H1 (cell line): ENCODE data around the gene MAP7D1. TPM values are rescaled to one million over a fixed set of nuclear protein-coding genes. Genes with fewer than 3 reads are reported as not detected.

Experiments
- CTCF ChIA-PET: fragments of 300-600 bp; sonication (Branson Sonifier 250); formaldehyde crosslinking; loops from one replicate; lab custom pipeline; 2021; ENCODE audit not compliant: partially characterized antibody; lab: Charles Lee
- POLR2A ChIA-PET: fragments of 300-600 bp; sonication (Branson Sonifier 250); formaldehyde crosslinking; loops from one replicate; lab custom pipeline; 2021; ENCODE audit warnings: inconsistent platforms; ENCODE audit not compliant: partially characterized antibody; lab: Charles Lee
- DNase-seq, 2 experiments: peaks; one replicate each; pipeline versions ENCODE4 v3.0.0 to v3.0.0-alpha.2; 2010 to 2022; ENCODE audit warnings: low spot score in 2 of 2, low read depth in 1 of 2, mixed read lengths in 1 of 2
- FAIRE-seq: peaks from 2 replicates; lab custom pipeline; 2011; peaks lifted over from hg19 to GRCh38; lab: Jason Lieb, UNC
- H2AFZ ChIP-seq: 2 replicates; pipeline ENCODE4 v1.8.1; 2012; ENCODE audit warnings: low read length, inconsistent platforms
- H2AK5ac ChIP-seq: 2 replicates; pipeline ENCODE4 v1.6.1; 2013; ENCODE audit warnings: low read depth, low read length
- H2BK120ac ChIP-seq: replicated peaks from 2 replicates; pipeline ENCODE3; 2013; ENCODE audit warnings: low read depth, low read length, inconsistent platforms
- H2BK12ac ChIP-seq: 2 replicates; pipeline ENCODE4 v1.6.1; 2013; ENCODE audit warnings: low read depth, low read length
- H2BK15ac ChIP-seq: 2 replicates; pipeline ENCODE4 v1.6.1; 2013; ENCODE audit warnings: low read length
- H2BK20ac ChIP-seq: 2 replicates; pipeline ENCODE4 v1.6.1; 2013; ENCODE audit warnings: low read length
- H2BK5ac ChIP-seq: 2 replicates; pipeline ENCODE4 v1.6.1; 2013; ENCODE audit warnings: low read depth, low read length
- H3K14ac ChIP-seq: 2 replicates; pipeline ENCODE4 v1.6.1; 2013; ENCODE audit warnings: inconsistent platforms; ENCODE audit not compliant: insufficient read length
- H3K18ac ChIP-seq: 2 replicates; pipeline ENCODE4 v1.6.1; 2013; ENCODE audit warnings: low read length; ENCODE audit errors: extremely low read depth
- H3K23ac ChIP-seq: 2 replicates; pipeline ENCODE4 v1.6.1; 2013; ENCODE audit warnings: inconsistent platforms; ENCODE audit not compliant: insufficient read length
- H3K23me2 ChIP-seq: 2 replicates; pipeline ENCODE4 v1.6.1; 2013; ENCODE audit warnings: low read depth, low read length
- H3K27ac ChIP-seq: 2 replicates; pipeline ENCODE4 v1.6.1; 2011; ENCODE audit warnings: low read depth, low read length, inconsistent platforms
- H3K27me3 ChIP-seq, 4 experiments: replicated peaks in 1 of 4; 1 replicate in 1 of 4; 2 replicates in 3 of 4; pipeline versions ENCODE4 v1.6.1 to v1.8.1; 2011 to 2013; ENCODE audit warnings: low read length in 3 of 4, mild to moderate bottlenecking in 3 of 4, inconsistent platforms in 2 of 4, mixed read lengths in 2 of 4, moderate library complexity in 1 of 4; ENCODE audit not compliant: control insufficient read depth in 3 of 4, insufficient read depth in 3 of 4; ENCODE audit errors: extremely low read depth in 1 of 4
- H3K36me3 ChIP-seq, 4 experiments: 2 replicates each; pipeline versions ENCODE4 v1.6.1 to v1.8.1; 2011 to 2013; ENCODE audit warnings: mild to moderate bottlenecking in 4 of 4, low read length in 3 of 4, moderate library complexity in 2 of 4, control low read depth in 1 of 4, inconsistent platforms in 1 of 4; ENCODE audit not compliant: insufficient read depth in 4 of 4, control insufficient read depth in 2 of 4
- H3K4ac ChIP-seq: replicated peaks from 2 replicates; pipeline ENCODE3; 2013; ENCODE audit warnings: low read length, low read depth, mixed read lengths, inconsistent platforms; ENCODE audit not compliant: insufficient read length
- H3K4me1 ChIP-seq, 4 experiments: replicated peaks in 1 of 4; 1 replicate in 1 of 4; 2 replicates in 3 of 4; pipeline versions ENCODE4 v1.6.1 to v1.8.1; 2011 to 2013; ENCODE audit warnings: low read length in 3 of 4, inconsistent platforms in 2 of 4, mixed read lengths in 1 of 4; ENCODE audit not compliant: insufficient read depth in 4 of 4, control insufficient read depth in 3 of 4
- H3K4me2 ChIP-seq, 2 experiments: 2 replicates each; pipeline versions ENCODE4 v1.6.1 to v1.8.1; 2011 to 2013; ENCODE audit warnings: low read depth in 2 of 2, low read length in 2 of 2, control low read depth in 1 of 2, inconsistent platforms in 1 of 2, mild to moderate bottlenecking in 1 of 2; ENCODE audit not compliant: insufficient read depth in 1 of 2
- H3K4me3 ChIP-seq, 4 experiments: fragments of 200-600, 300-600 bp in 1 of 4; sonication (generic), shearing (Covaris generic), sonication (Bioruptor Twin) in 1 of 4; 2 replicates each; pipeline versions ENCODE4 v1.5.1 to v1.8.1; 2011 to 2016; ENCODE audit warnings: low read length in 4 of 4, low read depth in 3 of 4, control low read depth in 2 of 4, inconsistent platforms in 2 of 4, mild to moderate bottlenecking in 2 of 4, mixed read lengths in 1 of 4, moderate library complexity in 1 of 4; ENCODE audit not compliant: insufficient read depth in 2 of 4; ENCODE audit errors: extremely low read depth in 1 of 4
- H3K56ac ChIP-seq: replicated peaks from 2 replicates; pipeline ENCODE3; 2013; ENCODE audit warnings: low read depth, mild to moderate bottlenecking, mixed read lengths, low read length, inconsistent platforms; ENCODE audit not compliant: insufficient read length
- H3K79me1 ChIP-seq: 2 replicates; pipeline ENCODE4 v1.6.1; 2013; ENCODE audit warnings: low read depth, low read length, control low read depth
- H3K79me2 ChIP-seq, 2 experiments: 2 replicates each; pipeline versions ENCODE4 v1.6.1 to v1.8.1; 2012 to 2013; ENCODE audit warnings: low read length in 2 of 2, mild to moderate bottlenecking in 2 of 2, inconsistent platforms in 1 of 2; ENCODE audit not compliant: insufficient read depth in 2 of 2, control insufficient read depth in 1 of 2
- H3K9ac ChIP-seq, 4 experiments: replicated peaks in 1 of 4; 1 replicate in 1 of 4; 2 replicates in 3 of 4; pipeline versions ENCODE4 v1.6.1 to v1.8.1; 2011 to 2013; ENCODE audit warnings: low read depth in 3 of 4, low read length in 3 of 4, control low read depth in 2 of 4, mild to moderate bottlenecking in 2 of 4, moderate library complexity in 2 of 4, inconsistent platforms in 1 of 4; ENCODE audit errors: extremely low read depth in 1 of 4
- H3K9me3 ChIP-seq, 2 experiments: 2 replicates each; pipeline versions ENCODE4 v1.6.1 to v1.8.1; 2012 to 2013; ENCODE audit warnings: mild to moderate bottlenecking in 2 of 2, moderate library complexity in 2 of 2, control low read depth in 1 of 2, inconsistent platforms in 1 of 2, low read depth in 1 of 2, low read length in 1 of 2, mixed read lengths in 1 of 2; ENCODE audit not compliant: insufficient read depth in 2 of 2
- H4K20me1 ChIP-seq, 2 experiments: replicated peaks in 1 of 2; 2 replicates each; pipeline versions ENCODE3 to v1.8.1; 2011 to 2013; ENCODE audit warnings: inconsistent platforms in 2 of 2, low read length in 2 of 2, mild to moderate bottlenecking in 1 of 2; ENCODE audit not compliant: insufficient read depth in 2 of 2, control insufficient read depth in 1 of 2
- H4K5ac ChIP-seq: 2 replicates; pipeline ENCODE4 v1.6.1; 2013; ENCODE audit warnings: low read length, low read depth, mixed read lengths, inconsistent platforms; ENCODE audit not compliant: insufficient read length
- H4K8ac ChIP-seq: 2 replicates; pipeline ENCODE4 v1.8.0; 2013; ENCODE audit warnings: mild to moderate bottlenecking, moderate library complexity, low read length, inconsistent platforms; ENCODE audit not compliant: insufficient read depth; ENCODE audit errors: extremely low read depth
- H4K91ac ChIP-seq: replicated peaks from 2 replicates; pipeline ENCODE3; 2013; ENCODE audit warnings: low read length, mixed read lengths, inconsistent platforms; ENCODE audit not compliant: insufficient read length
- BRCA1 ChIP-seq: IDR thresholded peaks from 2 replicates; pipeline ENCODE4 v1.6.1; 2012; ENCODE audit warnings: low read depth, low read length, improper control_type of control experiment
- POU5F1 ChIP-seq: IDR thresholded peaks from 2 replicates; pipeline ENCODE4 v1.6.1; 2011; ENCODE audit warnings: low read depth, mild to moderate bottlenecking, low read length, moderate library complexity
- RFX5 ChIP-seq: IDR thresholded peaks from 2 replicates; pipeline ENCODE4 v1.6.1; 2011; ENCODE audit warnings: low read depth, low read length, improper control_type of control experiment, borderline replicate concordance
- SIX5 ChIP-seq: IDR thresholded peaks from 2 replicates; pipeline ENCODE4 v1.6.1; 2011; ENCODE audit warnings: mild to moderate bottlenecking, low read depth, low read length
- WGBS, 2 experiments: shearing (Covaris generic) in 1 of 2; methylation state at CpG; one replicate each; pipeline versions ENCODE4 v1.1.6 to v1.1.7; 2013 to 2015; ENCODE audit warnings: low lambda C conversion rate in 2 of 2, mixed read lengths in 2 of 2, inconsistent platforms in 1 of 2, low coverage in 1 of 2, missing lambda C conversion rate in 1 of 2; ENCODE audit not compliant: insufficient replicate concordance in 2 of 2, insufficient coverage in 1 of 2, insufficient read length in 1 of 2; ENCODE audit errors: extremely low coverage in 1 of 2, missing lambda C conversion rate in 1 of 2; 5-methylcytosine and 5-hydroxymethylcytosine counted together
- polyA plus RNA-seq, 7 experiments: library from polyadenylated mRNA; depleted of rRNA in 3 of 7; stranded (reverse) in 5 of 7; unstranded in 2 of 7; fragments of >200 nt in 5 of 7; fragments of 200-250 nt in 2 of 7; gene quantifications; 1 replicate in 5 of 7; 2 replicates in 1 of 7; 4 replicates in 1 of 7; pipeline versions ENCODE4 v1.2.1 to v1.2.3, GENCODE V29; 2011 to 2013; ENCODE audit warnings: missing spikeins in 2 of 7, mixed read lengths in 2 of 7
- total RNA-seq: library from RNA; stranded (reverse); fragmentation: NEBNext Ultra II Directional; extraction: Animal tissue kit (Norgen Biotek cat#: 25700); gene quantifications from 2 replicates; pipeline ENCODE4 v1.2.1, GENCODE V29; 2021

MAP7D1 gene
- total and polyA plus RNA-seq, 2 of the 8 experiments (the other 6 are each of a cell fraction or from before 2014, with no cell fraction given) = 18.2 to 52.4 TPM

- Histone ChIP-seq H3K23me2 (no peaks in the 10 kb centered on the region), H3K4me3 (no peak overlapping the region), H3K4me1 (peaks cover 0 to 10% (median 3%) of the 10 kb centered on the region in 4 experiments; a peak in 5 of 7 replicates), H3K18ac (no peak overlapping the region)
- TF ChIP-seq RFX5 = no peak
- TF ChIP-seq SIX5 = no peak
- no peak for TF ChIP-seq POU5F1
- no peak for TF ChIP-seq BRCA1
- TF ChIP-seq, all 59 proteins: peak for 0
- Histone ChIP-seq H4K5ac (no peak overlapping the region), H2BK5ac (no peak overlapping the region), H2BK12ac (no peak overlapping the region), H3K23ac (no peak overlapping the region), H2BK20ac (no peak overlapping the region), H2BK120ac (no peak overlapping the region), H3K4me2 (no peak overlapping the region), H3K9ac (no peak overlapping the region), H4K91ac (no peak overlapping the region), H2BK15ac (no peak overlapping the region), H3K14ac (no peak overlapping the region), H2AK5ac (no peak overlapping the region), H3K79me2 (no peaks in the 10 kb centered on the region), H3K27me3 (no peaks in the 10 kb centered on the region), H4K20me1 (no peaks in the 10 kb centered on the region), H3K36me3 (no peaks in the 10 kb centered on the region), H3K56ac (no peak overlapping the region), H3K27ac (no peak overlapping the region), H3K79me1 (no peaks in the 10 kb centered on the region), H3K9me3 (no peaks in the 10 kb centered on the region), H4K8ac (no peak overlapping the region), H2AFZ (no peak overlapping the region), H3K4ac (no peak overlapping the region)
- no peak for DNase-seq
- 95% methylated on average over 6 of the region's 6 CpGs; no CpG with 5 or more reads in 1 of the 2 experiments for WGBS, 2 experiments
- FAIRE-seq = no peak
- POLR2A ChIA-PET = interaction anchor here (1.7 to 2.7 kb wide), 2 partner anchors 11 to 19 kb away, joined by 4 to 7 read pairs; partner anchors contain the start of gene THRAP3
- CTCF ChIA-PET = interaction anchor here (1.1 to 1.6 kb wide), 2 partner anchors 16 to 70 kb away, joined by 4 to 7 read pairs; no protein-coding TSS in a partner anchor
Observed at GRCh38 chr1:36204347-36204909, 48.5 kb downstream of the MAP7D1 start.
